Mesenchymal stem cell (in vitro differentiated cells and primary cell): ENCODE measurements around the gene LMOD3.

ENCODE experiments used
- DNase-seq: peaks from one replicate; pipeline ENCODE4 v3.0.0-alpha.2; 2013
- H2AFZ ChIP-seq: one replicate; pipeline ENCODE4 v1.6.1; 2013; ENCODE audit warnings: low read depth, mild to moderate bottlenecking, control low read depth, inconsistent platforms, low read length, moderate library complexity
- H2AK5ac ChIP-seq: 2 replicates; pipeline ENCODE4 v1.6.1; 2013; ENCODE audit warnings: low read length, moderate library complexity, mild to moderate bottlenecking, inconsistent platforms; ENCODE audit not compliant: severe bottlenecking
- H2BK120ac ChIP-seq: one replicate; pipeline ENCODE4 v1.6.1; 2013; ENCODE audit warnings: low read depth, mild to moderate bottlenecking, inconsistent platforms, low read length, moderate library complexity
- H2BK12ac ChIP-seq, 2 experiments: one replicate each; pipeline ENCODE4 v1.6.1; 2013; ENCODE audit warnings: inconsistent platforms in 2 of 2, low read length in 2 of 2, mild to moderate bottlenecking in 2 of 2, moderate library complexity in 2 of 2, control low read depth in 1 of 2
- H2BK15ac ChIP-seq: one replicate; pipeline ENCODE4 v1.6.1; 2013; ENCODE audit warnings: mild to moderate bottlenecking, low read depth, inconsistent platforms; ENCODE audit not compliant: poor library complexity, severe bottlenecking
- H2BK5ac ChIP-seq: 2 replicates; pipeline ENCODE4 v1.6.1; 2013; ENCODE audit warnings: low read depth, mild to moderate bottlenecking, low read length, control low read depth, inconsistent platforms; ENCODE audit not compliant: poor library complexity, severe bottlenecking
- H3K14ac ChIP-seq, 2 experiments: one replicate each; pipeline ENCODE4 v1.6.1; 2013; ENCODE audit warnings: inconsistent platforms in 2 of 2, low read length in 2 of 2, control low read depth in 1 of 2, mild to moderate bottlenecking in 1 of 2, moderate library complexity in 1 of 2
- H3K18ac ChIP-seq, 2 experiments: one replicate each; pipeline ENCODE4 v1.6.1; 2013; ENCODE audit warnings: inconsistent platforms in 2 of 2, low read length in 2 of 2, control low read depth in 1 of 2, low read depth in 1 of 2, mild to moderate bottlenecking in 1 of 2
- H3K23ac ChIP-seq, 2 experiments: one replicate each; pipeline ENCODE4 v1.6.1; 2013; ENCODE audit warnings: inconsistent platforms in 2 of 2, low read length in 2 of 2, mild to moderate bottlenecking in 2 of 2, moderate library complexity in 2 of 2, control low read depth in 1 of 2
- H3K27ac ChIP-seq: 2 replicates; pipeline ENCODE4 v1.5.1; 2013; ENCODE audit warnings: mild to moderate bottlenecking, moderate library complexity, low read length, control low read depth, inconsistent platforms; ENCODE audit not compliant: poor library complexity, severe bottlenecking
- H3K27me3 ChIP-seq, 2 experiments: 2 replicates each; pipeline versions ENCODE4 v1.6.1 to v1.7.0; 2013; ENCODE audit warnings: low read length in 2 of 2, mild to moderate bottlenecking in 2 of 2, moderate library complexity in 2 of 2, control low read depth in 1 of 2, inconsistent platforms in 1 of 2; ENCODE audit not compliant: control insufficient read depth in 1 of 2, insufficient read depth in 1 of 2
- H3K36me3 ChIP-seq, 2 experiments: 2 replicates each; pipeline versions ENCODE4 v1.6.1 to v1.7.0; 2013; ENCODE audit warnings: low read length in 2 of 2, control low read depth in 1 of 2, inconsistent platforms in 1 of 2, low read depth in 1 of 2, mild to moderate bottlenecking in 1 of 2; ENCODE audit not compliant: insufficient read depth in 2 of 2, control insufficient read depth in 1 of 2
- H3K4ac ChIP-seq, 2 experiments: one replicate each; pipeline ENCODE4 v1.6.1; 2013; ENCODE audit warnings: inconsistent platforms in 2 of 2, low read length in 2 of 2, mild to moderate bottlenecking in 2 of 2, moderate library complexity in 2 of 2, control low read depth in 1 of 2, low read depth in 1 of 2
- H3K4me1 ChIP-seq: 2 replicates; pipeline ENCODE4 v1.6.1; 2013; ENCODE audit warnings: low read depth, low read length, control low read depth; ENCODE audit not compliant: control insufficient read depth, insufficient read depth
- H3K4me2 ChIP-seq: 2 replicates; pipeline ENCODE4 v1.6.1; 2013; ENCODE audit warnings: low read length, mild to moderate bottlenecking, inconsistent platforms; ENCODE audit not compliant: poor library complexity, severe bottlenecking
- H3K4me3 ChIP-seq, 2 experiments: 2 replicates each; pipeline versions ENCODE4 v1.5.1 to v1.7.0; 2013; ENCODE audit warnings: low read length in 2 of 2, mild to moderate bottlenecking in 2 of 2, control low read depth in 1 of 2, low read depth in 1 of 2; ENCODE audit not compliant: insufficient read depth in 1 of 2
- H3K79me1 ChIP-seq: replicated peaks from 2 replicates; pipeline ENCODE4 v1.6.1; 2013; ENCODE audit warnings: mild to moderate bottlenecking, control low read depth, low read length, inconsistent platforms; ENCODE audit not compliant: poor library complexity, severe bottlenecking
- H3K9ac ChIP-seq: 2 replicates; pipeline ENCODE4 v1.7.0; 2013; ENCODE audit warnings: mild to moderate bottlenecking, low read length, moderate library complexity
- H3K9me3 ChIP-seq: 2 replicates; pipeline ENCODE4 v1.7.0; 2013; ENCODE audit warnings: mild to moderate bottlenecking, low read length; ENCODE audit not compliant: control insufficient read depth
- H4K8ac ChIP-seq: one replicate; pipeline ENCODE4 v1.6.1; 2013; ENCODE audit warnings: inconsistent platforms, mild to moderate bottlenecking, low read length, moderate library complexity
- H4K91ac ChIP-seq: one replicate; pipeline ENCODE4 v1.6.1; 2013; ENCODE audit warnings: mild to moderate bottlenecking, low read length, inconsistent platforms
- WGBS: methylation state at CpG from one replicate; pipeline ENCODE4 v1.1.7; 2013; ENCODE audit warnings: mixed read lengths; 5-methylcytosine and 5-hydroxymethylcytosine counted together

LMOD3 gene

GRCh38 chr3:69105320-69105719 is 17.1 kb downstream of the LMOD3 start:
- H3K4me3 ChIP-seq = peak overlapping the region in 1 of 2 experiments; percentile 26
- H3K27ac ChIP-seq = no peak overlapping the region
- peak overlapping the region; percentile 37 for H3K9ac ChIP-seq
- peaks cover 11 to 55% of the 10 kb centered on the region in 2 experiments for H3K36me3 ChIP-seq
- no peak overlapping the region for H3K14ac ChIP-seq
- no peak overlapping the region for H4K91ac ChIP-seq
- no peak overlapping the region for H2BK5ac ChIP-seq
- H3K4me2 ChIP-seq = no peak overlapping the region
- H3K79me1 ChIP-seq = peaks cover 13% of the 10 kb centered on the region
- no peaks in the 10 kb centered on the region for H3K9me3 ChIP-seq
- no peak overlapping the region for H4K8ac ChIP-seq
- H2AK5ac ChIP-seq = no peak overlapping the region
- no peak overlapping the region for H3K23ac ChIP-seq
- H2BK12ac ChIP-seq = no peak overlapping the region
- H3K4ac ChIP-seq = no peak overlapping the region
- no peak overlapping the region for H2BK15ac ChIP-seq
- H3K27me3 ChIP-seq = no peaks in the 10 kb centered on the region
- H2AFZ ChIP-seq = no peak overlapping the region
- H3K4me1 ChIP-seq = no peaks in the 10 kb centered on the region
- WGBS = 93% methylated on average over 2 of the region's 3 CpGs
- H2BK120ac ChIP-seq = no peak overlapping the region
- no peak overlapping the region for H3K18ac ChIP-seq
- no peak for DNase-seq

DNA sequence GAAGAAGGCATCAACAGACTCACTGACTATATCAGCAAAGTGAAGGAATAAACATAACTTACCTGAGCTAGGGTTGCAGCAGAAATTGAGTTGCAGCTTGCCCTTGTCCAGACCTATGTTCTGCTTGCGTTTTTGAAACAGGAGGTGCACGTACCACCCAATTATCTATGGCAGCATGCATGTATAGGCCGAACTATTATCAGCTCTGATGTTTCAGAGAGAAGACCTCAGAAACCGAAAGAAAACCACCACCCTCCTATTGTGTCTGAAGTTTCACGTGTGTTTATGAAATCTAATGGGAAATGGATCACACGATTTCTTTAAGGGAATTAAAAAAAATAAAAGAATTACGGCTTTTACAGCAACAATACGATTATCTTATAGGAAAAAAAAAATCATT is 17.8 kb downstream of the LMOD3 start:
- H3K9ac ChIP-seq = peak overlapping the region; percentile 37
- WGBS = 92% methylated on average over 3 of the region's 8 CpGs
- no peak overlapping the region for H4K91ac ChIP-seq
- no peak for DNase-seq
- no peak overlapping the region for H3K4me2 ChIP-seq
- no peak overlapping the region for H2BK120ac ChIP-seq
- no peak overlapping the region for H3K27ac ChIP-seq
- no peak overlapping the region for H2BK5ac ChIP-seq
- H3K23ac ChIP-seq = no peak overlapping the region
- H3K4me3 ChIP-seq = no peak overlapping the region
- peaks cover 14% of the 10 kb centered on the region for H3K79me1 ChIP-seq
- H2AK5ac ChIP-seq = no peak overlapping the region
- no peak overlapping the region for H2BK15ac ChIP-seq
- H3K9me3 ChIP-seq = no peaks in the 10 kb centered on the region
- peaks cover 11 to 61% of the 10 kb centered on the region in 2 experiments for H3K36me3 ChIP-seq
- H3K4me1 ChIP-seq = no peaks in the 10 kb centered on the region
- H2BK12ac ChIP-seq = no peak overlapping the region
- H4K8ac ChIP-seq = no peak overlapping the region
- no peak overlapping the region for H3K4ac ChIP-seq
- no peaks in the 10 kb centered on the region for H3K27me3 ChIP-seq
- H2AFZ ChIP-seq = no peak overlapping the region
- no peak overlapping the region for H3K14ac ChIP-seq
- H3K18ac ChIP-seq = no peak overlapping the region

GRCh38 chr3:69103123-69103522 is 19.3 kb downstream of the LMOD3 start:
- Histone ChIP-seq H3K36me3 (peaks cover 11 to 69% of the 10 kb centered on the region in 2 experiments), H2AK5ac (no peak overlapping the region), H3K18ac (no peak overlapping the region), H3K9me3 (no peaks in the 10 kb centered on the region), H3K9ac (no peak overlapping the region), H3K79me1 (peaks cover 15% of the 10 kb centered on the region), H3K4me3 (no peak overlapping the region), H2BK15ac (no peak overlapping the region), H2BK12ac (no peak overlapping the region), H3K4me1 (no peaks in the 10 kb centered on the region), H4K8ac (no peak overlapping the region), H2AFZ (no peak overlapping the region), H3K14ac (no peak overlapping the region), H3K27me3 (no peaks in the 10 kb centered on the region), H3K23ac (no peak overlapping the region), H2BK120ac (no peak overlapping the region), H3K4ac (no peak overlapping the region), H3K27ac (no peak overlapping the region), H4K91ac (no peak overlapping the region), H3K4me2 (no peak overlapping the region), H2BK5ac (no peak overlapping the region)
- 100% methylated on average over 1 of the region's 3 CpGs for WGBS
- no peak for DNase-seq

DNA sequence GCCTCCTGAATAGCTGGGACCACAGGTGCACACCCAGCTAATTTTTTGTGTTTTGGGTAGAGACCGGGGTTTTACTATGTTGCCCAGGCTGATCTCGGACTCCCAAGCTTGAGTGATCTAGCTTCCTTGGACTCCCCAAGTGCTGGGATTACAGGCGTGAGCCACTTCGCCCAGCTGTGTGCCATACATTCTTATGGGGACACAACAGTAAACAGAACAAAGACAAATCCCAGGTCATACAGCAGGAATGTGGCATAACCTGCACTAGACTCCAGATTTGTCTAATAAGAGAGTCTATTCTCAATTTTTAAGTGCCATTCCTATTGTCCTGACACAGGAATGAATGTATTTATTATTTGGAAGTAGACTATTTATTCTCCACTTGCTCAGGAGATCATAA is 20.0 kb downstream of the LMOD3 start:
- Histone ChIP-seq H3K4me3 (no peak overlapping the region), H2AFZ (no peak overlapping the region), H3K14ac (no peak overlapping the region), H3K79me1 (peaks cover 15% of the 10 kb centered on the region), H4K8ac (no peak overlapping the region), H4K91ac (no peak overlapping the region), H3K36me3 (peaks cover 11 to 73% of the 10 kb centered on the region in 2 experiments), H3K27ac (no peak overlapping the region), H2BK12ac (no peak overlapping the region), H2BK15ac (no peak overlapping the region), H3K4me1 (no peaks in the 10 kb centered on the region), H3K9ac (no peak overlapping the region), H3K4me2 (no peak overlapping the region), H3K9me3 (no peaks in the 10 kb centered on the region), H3K4ac (no peak overlapping the region), H2BK5ac (no peak overlapping the region), H2AK5ac (no peak overlapping the region), H2BK120ac (no peak overlapping the region), H3K18ac (no peak overlapping the region), H3K23ac (no peak overlapping the region), H3K27me3 (no peaks in the 10 kb centered on the region)
- DNase-seq = no peak
- WGBS = 90% methylated on average over 4 of the region's 4 CpGs
